Panc1 (cell line): ENCODE measurements around the gene HNRNPA1. TPM values are rescaled to one million over a fixed set of nuclear protein-coding genes. Genes with fewer than 3 reads are reported as not detected.

Source experiments
- ATAC-seq: fragments of 200-7000 bp; cut with Tn5 transposase; 2 replicates; pipeline ENCODE4 v1.9.1; 2020; ENCODE audit warnings: mild to moderate bottlenecking, moderate library complexity
- BruUV-seq: library from RNA; stranded (reverse); fragments of 400-500 nt; replicated peaks from 2 replicates; lab custom pipeline; 2021; lab: Mats Ljungman, UMichigan
- CTCF ChIA-PET: fragments of 300-600 bp; sonication (Branson Sonifier 250); formaldehyde crosslinking; loops from one replicate; lab custom pipeline; 2022; ENCODE audit warnings: antibody characterized with exemption; lab: Charles Lee
- POLR2A ChIA-PET: fragments of 300-600 bp; sonication (Branson Sonifier 250); formaldehyde crosslinking; loops from one replicate; lab custom pipeline; 2022; ENCODE audit warnings: antibody characterized with exemption; lab: Charles Lee
- DNase-seq: peaks from one replicate; pipeline ENCODE4 v3.0.0-alpha.2; 2010; ENCODE audit warnings: low read depth, low spot score
- H3K27ac ChIP-seq: 2 replicates; pipeline ENCODE4 v1.5.1; 2011; ENCODE audit warnings: mild to moderate bottlenecking, low read length, inconsistent platforms
- H3K27me3 ChIP-seq: fragments of 200-500 bp; sonication (Bioruptor generic); 2 replicates; pipeline ENCODE4 v1.6.0; 2014; ENCODE audit warnings: low read length, inconsistent platforms; ENCODE audit not compliant: control insufficient read depth, insufficient read depth
- H3K36me3 ChIP-seq: fragments of 200-500 bp; sonication (Bioruptor generic); 2 replicates; pipeline ENCODE4 v1.5.1; 2014; ENCODE audit warnings: inconsistent platforms, mild to moderate bottlenecking, low read length, moderate library complexity; ENCODE audit not compliant: control insufficient read depth, insufficient read depth
- H3K4me1 ChIP-seq: 2 replicates; pipeline ENCODE4 v1.5.1; 2011; ENCODE audit warnings: inconsistent platforms, mild to moderate bottlenecking, low read length, moderate library complexity; ENCODE audit not compliant: control insufficient read depth, insufficient read depth
- H3K4me3 ChIP-seq, 2 experiments: 2 replicates each; pipeline ENCODE4 v1.5.1; 2011 to 2012; ENCODE audit warnings: low read depth in 2 of 2, low read length in 2 of 2, mild to moderate bottlenecking in 2 of 2, inconsistent platforms in 1 of 2, moderate library complexity in 1 of 2
- H3K9me3 ChIP-seq: fragments of 200-500 bp; sonication (Bioruptor generic); 2 replicates; pipeline ENCODE4 v1.5.1; 2014; ENCODE audit warnings: low read depth, mild to moderate bottlenecking, inconsistent platforms, low read length, moderate library complexity; ENCODE audit not compliant: control insufficient read depth, insufficient read depth
- CTCF ChIP-seq: fragments of 450-650 bp; IDR thresholded peaks from 2 replicates; pipeline ENCODE4 v1.5.1; 2017; ENCODE audit warnings: mild to moderate bottlenecking
- POLR2AphosphoS5 ChIP-seq: IDR thresholded peaks from 2 replicates; pipeline ENCODE4 v1.6.1; 2012; ENCODE audit warnings: mild to moderate bottlenecking, low read depth, low read length, moderate library complexity
- REST ChIP-seq, 2 experiments: IDR thresholded peaks; 2 replicates each; pipeline ENCODE4 v1.6.1; 2011 to 2012; ENCODE audit warnings: low read depth in 2 of 2, control low read depth in 1 of 2, low read length in 1 of 2, mild to moderate bottlenecking in 1 of 2, moderate library complexity in 1 of 2; ENCODE audit not compliant: insufficient read depth in 1 of 2
- SIN3A ChIP-seq: IDR thresholded peaks from 2 replicates; pipeline ENCODE4 v1.6.1; 2012; ENCODE audit warnings: low read depth, mild to moderate bottlenecking, low read length, moderate library complexity, borderline replicate concordance; ENCODE audit not compliant: insufficient read depth
- TCF7L2 ChIP-seq: IDR thresholded peaks from 2 replicates; pipeline ENCODE4 v1.6.1; 2011; ENCODE audit warnings: mild to moderate bottlenecking, low read depth, low read length, inconsistent platforms
- in situ Hi-C: cut with HindIII; loops from 2 replicates; pipeline ENCODE4 v1.10.0; 2016; ENCODE audit warnings: low sequenced_read_pairs, low pct_unique_long_range_greater_than_20kb
- intact Hi-C: fragments of 100-400 bp; cut with micrococcal nuclease; formaldehyde crosslinking; loops from one replicate; pipeline ENCODE4 v1.10.0; 2022; ENCODE audit not compliant: unreplicated experiment
- total RNA-seq: library from RNA; stranded (reverse); gene quantifications from one replicate; pipeline ENCODE4 v1.2.1, GENCODE V29; 2021; ENCODE audit not compliant: unreplicated experiment

The HNRNPA1 gene
- total RNA-seq, 1 experiment from 2014 or later = 689 TPM

GRCh38 chr12:54240971-54241588, 39.4 kb upstream of the HNRNPA1 start:
- H3K36me3 ChIP-seq = peaks cover 17% of the 10 kb centered on the region
- H3K4me3 ChIP-seq = no peak overlapping the region
- H3K27ac ChIP-seq = no peak overlapping the region
- TF ChIP-seq SIN3A (no peak), POLR2AphosphoS5 (no peak), TCF7L2 (no peak), CTCF (no peak), REST (IDR thresholded peaks at IDR 0.05; ENCODE audit: insufficient read depth in 1 of 2, low read depth in 2 of 2, low read length in 1 of 2) (no peak)
- intact Hi-C loops = no loop called here
- H3K4me1 ChIP-seq = no peaks in the 10 kb centered on the region
- in situ Hi-C loops = no loop called here
- H3K9me3 ChIP-seq = no peaks in the 10 kb centered on the region
- BruUV-seq = no TSS peak
- ATAC-seq = no peak
- no peaks in the 10 kb centered on the region for H3K27me3 ChIP-seq
- DNase-seq = no peak
- ChIA-PET POLR2A (no interaction called here), CTCF (no interaction called here)

- H3K4me1 ChIP-seq = no peaks in the 10 kb centered on the region
- no peak for ATAC-seq
- H3K4me3 ChIP-seq = no peak overlapping the region
- peaks cover 17% of the 10 kb centered on the region for H3K36me3 ChIP-seq
- intact Hi-C loops = no loop called here
- BruUV-seq = no TSS peak
- ChIA-PET POLR2A (no interaction called here), CTCF (no interaction called here)
- no peak for TF ChIP-seq CTCF
- no peak for TF ChIP-seq SIN3A
- TF ChIP-seq REST (IDR thresholded peaks at IDR 0.05; ENCODE audit: insufficient read depth in 1 of 2, low read depth in 2 of 2, low read length in 1 of 2) = no peak
- no peak for TF ChIP-seq TCF7L2
- no peak for TF ChIP-seq POLR2AphosphoS5
- H3K27ac ChIP-seq = no peak overlapping the region
- in situ Hi-C loops = no loop called here
- no peaks in the 10 kb centered on the region for H3K27me3 ChIP-seq
- H3K9me3 ChIP-seq = no peaks in the 10 kb centered on the region
- DNase-seq = no peak
Observed at GRCh38 chr12:54246011-54246641, 34.4 kb upstream of the HNRNPA1 start.
